ENCODE results near the gene PEX6. TPM values are rescaled to one million over a fixed set of nuclear protein-coding genes. Genes with fewer than 3 reads are reported as not detected.

Gene PEX6
- total RNA-seq, 1 donor from 2014 or later: 35.9 TPM

DNA sequence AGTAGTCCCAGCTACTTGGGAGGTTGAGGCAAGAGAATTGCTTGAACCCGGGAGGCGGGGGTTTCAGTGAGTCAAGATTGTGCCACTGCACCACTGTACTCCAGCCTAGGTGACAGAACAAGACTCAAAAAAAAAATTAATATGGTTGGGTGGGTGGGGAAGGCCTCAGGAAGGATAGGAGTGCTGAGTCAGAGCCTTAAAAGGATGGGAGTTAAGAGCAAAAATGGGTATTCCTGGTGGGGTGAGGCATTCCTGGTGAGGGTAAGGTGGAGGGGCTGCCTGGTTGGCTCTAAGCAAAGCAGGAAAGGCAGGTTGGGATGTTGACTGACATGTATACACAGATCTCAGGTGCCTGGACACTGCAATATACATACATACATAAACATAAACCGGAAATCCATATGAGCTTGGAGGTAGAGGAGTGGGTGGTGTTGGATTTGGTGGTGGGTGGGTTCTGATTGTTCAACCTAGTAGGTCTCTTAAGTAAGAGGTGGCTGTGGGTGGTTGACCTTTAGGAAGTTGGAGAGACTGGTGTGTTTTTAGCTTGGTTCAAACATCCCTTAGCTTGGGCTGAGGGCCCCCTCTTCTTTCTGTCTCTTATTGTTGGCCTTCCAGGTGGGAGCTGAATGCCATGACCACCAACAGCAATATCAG, 41.2 kb upstream of the PEX6 start:
- peak overlapping the region; percentile 81 for H3K4me3 Mint-ChIP-seq
- peaks cover 23% of the 10 kb centered on the region for H3K36me3 Mint-ChIP-seq
- TF ChIP-seq CTCF (conservative IDR thresholded peaks at IDR 0.05): no peak
- H3K27me3 Mint-ChIP-seq: no peaks in the 10 kb centered on the region
- H3K27ac Mint-ChIP-seq: peak overlapping the region; percentile 80
- peaks cover 15% of the 10 kb centered on the region for H3K4me1 Mint-ChIP-seq (ENCODE audit: unreplicated experiment)
- DNase-seq (ENCODE audit: extremely low spot score, unreplicated experiment): no peak
- no peaks in the 10 kb centered on the region for H3K9me3 Mint-ChIP-seq

DNA sequence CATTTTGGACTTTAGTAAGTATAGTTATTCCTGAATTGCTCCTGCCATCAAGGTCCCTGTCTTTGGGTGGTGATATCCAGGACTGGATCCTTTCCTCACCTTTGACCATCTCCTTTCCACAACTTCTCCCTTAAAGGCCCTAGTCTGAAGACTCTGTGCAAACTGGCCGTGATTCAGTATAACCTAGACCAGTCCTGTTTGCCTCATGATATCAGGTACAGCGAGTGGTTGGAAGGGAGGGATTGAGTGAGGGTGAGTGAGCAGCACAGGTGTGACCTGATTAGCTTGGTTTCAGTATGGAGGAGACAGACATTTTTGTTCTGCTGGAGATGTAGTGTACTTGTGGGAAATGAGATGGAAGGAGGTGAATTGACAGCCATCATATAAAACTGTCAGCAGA, 40.2 kb upstream of the PEX6 start:
- H3K27ac Mint-ChIP-seq: no peak overlapping the region
- H3K36me3 Mint-ChIP-seq: peaks cover 15% of the 10 kb centered on the region
- DNase-seq (ENCODE audit: extremely low spot score, unreplicated experiment): no peak
- H3K4me1 Mint-ChIP-seq (ENCODE audit: unreplicated experiment): peaks cover 20% of the 10 kb centered on the region
- H3K9me3 Mint-ChIP-seq: no peaks in the 10 kb centered on the region
- no peak for TF ChIP-seq CTCF (conservative IDR thresholded peaks at IDR 0.05)
- H3K27me3 Mint-ChIP-seq: no peaks in the 10 kb centered on the region
- peak overlapping the region; percentile 63 for H3K4me3 Mint-ChIP-seq

DNA sequence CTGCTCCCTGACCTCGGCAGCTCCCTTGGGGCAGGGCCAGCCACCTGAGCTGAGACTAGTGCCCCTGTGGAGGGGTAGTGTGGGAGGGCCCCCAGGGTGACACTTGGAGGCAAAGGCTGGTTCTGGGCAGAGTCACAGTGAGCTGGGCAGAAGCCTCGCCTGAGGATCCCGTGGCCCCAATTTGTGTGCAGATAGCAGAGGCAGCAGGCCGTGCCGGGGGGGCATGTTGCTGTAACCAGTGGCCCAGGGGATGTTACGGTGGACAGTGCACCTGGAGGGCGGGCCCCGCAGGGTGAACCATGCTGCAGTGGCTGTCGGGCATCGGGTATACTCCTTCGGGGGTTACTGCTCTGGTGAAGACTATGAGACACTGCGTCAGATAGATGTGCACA, 38.0 kb upstream of the PEX6 start:
- H3K36me3 Mint-ChIP-seq: peaks cover 16% of the 10 kb centered on the region
- no peak overlapping the region for H3K4me3 Mint-ChIP-seq
- no peak for DNase-seq (ENCODE audit: extremely low spot score, unreplicated experiment)
- TF ChIP-seq CTCF (conservative IDR thresholded peaks at IDR 0.05): no peak
- H3K9me3 Mint-ChIP-seq: no peaks in the 10 kb centered on the region
- no peak overlapping the region for H3K27ac Mint-ChIP-seq
- H3K4me1 Mint-ChIP-seq (ENCODE audit: unreplicated experiment): peaks cover 30% of the 10 kb centered on the region
- no peaks in the 10 kb centered on the region for H3K27me3 Mint-ChIP-seq

GRCh38 chr6:43016176-43016942, 37.4 kb upstream of the PEX6 start:
- no peak for TF ChIP-seq CTCF (conservative IDR thresholded peaks at IDR 0.05)

DNA sequence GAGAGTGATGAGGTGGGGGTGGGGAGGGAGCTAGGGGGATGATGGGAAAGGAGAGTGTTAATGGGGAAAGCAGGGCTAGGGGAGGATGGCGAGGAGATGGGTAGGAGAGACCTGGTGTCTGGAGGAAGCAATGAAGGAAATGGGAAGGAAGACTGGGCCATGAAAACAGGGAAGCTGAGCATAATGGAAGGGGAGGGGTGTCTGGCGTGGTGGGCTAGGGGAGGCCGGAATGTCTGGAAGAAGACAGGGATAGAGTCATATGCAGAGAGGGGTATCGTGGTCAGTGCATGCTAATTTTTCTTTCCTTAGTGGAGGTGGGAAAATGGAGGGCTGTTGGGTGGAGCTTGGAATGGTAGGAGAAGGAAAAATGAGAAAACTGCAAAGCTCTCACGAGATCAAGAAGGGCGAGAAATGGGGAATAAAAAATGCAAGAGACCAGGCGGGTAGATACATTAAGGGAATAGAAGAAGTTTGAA, 35.5 kb upstream of the PEX6 start:
- Mint-ChIP-seq H3K27ac (peak overlapping the region; percentile 92), H3K36me3 (peaks cover 11% of the 10 kb centered on the region), H3K4me3 (peak overlapping the region; percentile 98), H3K9me3 (no peaks in the 10 kb centered on the region), H3K27me3 (no peaks in the 10 kb centered on the region), H3K4me1 (ENCODE audit: unreplicated experiment) (peaks cover 26% of the 10 kb centered on the region)
- no peak for DNase-seq (ENCODE audit: extremely low spot score, unreplicated experiment)
- no peak for TF ChIP-seq CTCF (conservative IDR thresholded peaks at IDR 0.05)

More at GRCh38 chr6:43016176-43016942, 37.4 kb upstream of the PEX6 start:
- Mint-ChIP-seq H3K4me1 (ENCODE audit: unreplicated experiment) (peaks cover 30% of the 10 kb centered on the region), H3K27ac (peak overlapping the region; percentile 36), H3K4me3 (peak overlapping the region; percentile 76), H3K27me3 (no peaks in the 10 kb centered on the region), H3K9me3 (no peaks in the 10 kb centered on the region), H3K36me3 (peaks cover 16% of the 10 kb centered on the region)
- DNase-seq (ENCODE audit: extremely low spot score, unreplicated experiment): no peak

Data from type B pancreatic cell (in vitro differentiated cells).